Chondrocyte (in vitro differentiated cells): ENCODE data around the gene LMF1. TPM values are rescaled to one million over a fixed set of nuclear protein-coding genes. Genes with fewer than 3 reads are reported as not detected.

Experiments
- DNase-seq: peaks from one replicate; pipeline ENCODE4 v3.0.0; 2021; ENCODE audit warnings: mixed read lengths, low spot score
- H3K27ac Mint-ChIP-seq: one replicate; pipeline ENCODE4 v1.8.0; 2021; ENCODE audit warnings: mild to moderate bottlenecking, moderate library complexity, mixed read lengths; ENCODE audit not compliant: unreplicated experiment
- H3K27me3 Mint-ChIP-seq: 2 replicates; pipeline ENCODE4 v1.8.0; 2021; ENCODE audit warnings: low read depth, mixed read lengths
- H3K36me3 Mint-ChIP-seq: 2 replicates; pipeline ENCODE4 v1.8.0; 2021; ENCODE audit warnings: low read depth, mixed read lengths
- H3K4me1 Mint-ChIP-seq: 2 replicates; pipeline ENCODE4 v1.8.0; 2021; ENCODE audit warnings: low read depth, mild to moderate bottlenecking, mixed read lengths
- H3K4me3 Mint-ChIP-seq: one replicate; pipeline ENCODE4 v1.8.0; 2021; ENCODE audit warnings: mild to moderate bottlenecking, moderate library complexity, mixed read lengths; ENCODE audit not compliant: unreplicated experiment
- H3K9me3 Mint-ChIP-seq: 2 replicates; pipeline ENCODE4 v1.8.0; 2021; ENCODE audit warnings: low read depth, mixed read lengths
- total RNA-seq: library from RNA; stranded (reverse); gene quantifications from 3 replicates; pipeline ENCODE4 v1.2.1, GENCODE V29; 2021
- TF ChIP-seq, protein P1 (sequence below): fragments of 200-600 bp; sonication (generic); IDR thresholded peaks from 2 replicates; pipeline ENCODE4 v1.5.0; 2021; ENCODE audit warnings: antibody characterized with exemption, mild to moderate bottlenecking, moderate library complexity

LMF1 gene
- total RNA-seq, 1 donor from 2014 or later, result 21.6 TPM

DNA sequence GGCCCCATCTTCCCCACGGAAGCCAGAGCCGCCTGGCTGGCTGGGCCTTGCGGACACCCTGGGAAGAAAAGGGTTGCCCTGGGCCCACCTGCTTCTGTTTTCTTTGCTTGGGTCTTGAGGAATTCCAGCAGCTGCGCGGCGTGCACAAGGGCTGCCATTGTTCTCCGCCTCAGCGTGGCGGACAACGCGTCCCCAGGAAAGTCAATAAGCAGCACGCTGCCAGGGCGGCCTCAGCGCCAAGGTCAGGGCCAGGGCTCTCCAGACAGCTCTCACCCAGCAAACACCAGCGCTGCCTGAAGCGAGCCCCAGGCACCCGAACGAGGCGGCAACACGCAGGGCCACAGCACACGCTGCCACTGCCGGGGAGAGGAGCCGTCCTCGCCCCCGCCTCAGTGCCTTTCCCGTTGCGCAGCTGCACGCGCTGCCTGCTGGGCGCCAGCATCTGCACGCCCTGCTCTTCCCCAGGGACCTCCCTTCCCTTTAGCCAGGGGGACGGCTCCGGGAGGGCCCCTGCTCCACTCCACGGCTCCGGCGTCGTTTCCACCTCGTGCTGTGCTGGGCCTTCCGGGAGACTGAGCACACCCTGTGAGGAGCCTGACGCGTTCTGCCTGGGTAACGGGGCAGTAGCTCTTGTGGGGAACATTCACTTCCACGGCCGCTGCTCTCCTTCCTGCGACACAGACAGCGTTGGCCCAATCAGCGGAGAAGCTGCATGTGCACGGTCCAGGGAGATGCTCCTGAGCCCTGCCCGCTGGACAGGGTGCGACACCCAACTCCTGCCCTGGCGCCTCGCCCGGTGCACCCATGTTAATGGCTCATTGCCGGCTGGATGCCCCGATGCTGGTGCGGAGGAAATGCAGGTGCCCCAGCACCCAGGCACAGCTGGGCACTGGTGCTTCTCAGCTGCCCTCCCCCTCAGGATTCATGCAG is 57.8 kb downstream of the LMF1 start:
- DNase-seq, result no peak
- TF ChIP-seq, protein P1, sequence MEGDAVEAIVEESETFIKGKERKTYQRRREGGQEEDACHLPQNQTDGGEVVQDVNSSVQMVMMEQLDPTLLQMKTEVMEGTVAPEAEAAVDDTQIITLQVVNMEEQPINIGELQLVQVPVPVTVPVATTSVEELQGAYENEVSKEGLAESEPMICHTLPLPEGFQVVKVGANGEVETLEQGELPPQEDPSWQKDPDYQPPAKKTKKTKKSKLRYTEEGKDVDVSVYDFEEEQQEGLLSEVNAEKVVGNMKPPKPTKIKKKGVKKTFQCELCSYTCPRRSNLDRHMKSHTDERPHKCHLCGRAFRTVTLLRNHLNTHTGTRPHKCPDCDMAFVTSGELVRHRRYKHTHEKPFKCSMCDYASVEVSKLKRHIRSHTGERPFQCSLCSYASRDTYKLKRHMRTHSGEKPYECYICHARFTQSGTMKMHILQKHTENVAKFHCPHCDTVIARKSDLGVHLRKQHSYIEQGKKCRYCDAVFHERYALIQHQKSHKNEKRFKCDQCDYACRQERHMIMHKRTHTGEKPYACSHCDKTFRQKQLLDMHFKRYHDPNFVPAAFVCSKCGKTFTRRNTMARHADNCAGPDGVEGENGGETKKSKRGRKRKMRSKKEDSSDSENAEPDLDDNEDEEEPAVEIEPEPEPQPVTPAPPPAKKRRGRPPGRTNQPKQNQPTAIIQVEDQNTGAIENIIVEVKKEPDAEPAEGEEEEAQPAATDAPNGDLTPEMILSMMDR, result no peak
- Mint-ChIP-seq H3K4me3 (no peak overlapping the region), H3K4me1 (peaks cover 4% of the 10 kb centered on the region), H3K27ac (no peak overlapping the region), H3K27me3 (no peaks in the 10 kb centered on the region), H3K36me3 (peaks cover 7% of the 10 kb centered on the region), H3K9me3 (no peaks in the 10 kb centered on the region)

DNA sequence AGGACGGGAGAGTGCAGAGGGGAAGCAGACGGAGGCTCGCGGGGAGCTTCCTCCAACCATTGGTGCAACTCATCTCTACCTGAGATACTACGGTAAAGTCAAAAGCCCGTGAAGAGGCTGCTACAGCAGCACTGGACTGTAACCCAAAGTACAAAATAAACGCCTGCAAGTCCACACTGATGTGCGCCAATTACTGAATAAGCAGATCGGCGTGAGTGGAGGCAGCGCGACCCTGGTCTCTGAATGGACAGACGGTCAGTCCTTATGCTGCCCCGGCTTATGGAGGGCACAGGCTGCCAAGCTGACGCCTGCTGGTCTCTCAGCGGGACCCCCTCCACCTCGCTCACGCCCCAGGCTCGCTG is 58.5 kb downstream of the LMF1 start:
- no peaks in the 10 kb centered on the region for H3K27me3 Mint-ChIP-seq
- no peaks in the 10 kb centered on the region for H3K9me3 Mint-ChIP-seq
- no peak overlapping the region for H3K27ac Mint-ChIP-seq
- no peak overlapping the region for H3K4me3 Mint-ChIP-seq
- TF ChIP-seq, protein P1, result no peak
- no peaks in the 10 kb centered on the region for H3K4me1 Mint-ChIP-seq
- H3K36me3 Mint-ChIP-seq, result peaks cover 11% of the 10 kb centered on the region
- no peak for DNase-seq

DNA sequence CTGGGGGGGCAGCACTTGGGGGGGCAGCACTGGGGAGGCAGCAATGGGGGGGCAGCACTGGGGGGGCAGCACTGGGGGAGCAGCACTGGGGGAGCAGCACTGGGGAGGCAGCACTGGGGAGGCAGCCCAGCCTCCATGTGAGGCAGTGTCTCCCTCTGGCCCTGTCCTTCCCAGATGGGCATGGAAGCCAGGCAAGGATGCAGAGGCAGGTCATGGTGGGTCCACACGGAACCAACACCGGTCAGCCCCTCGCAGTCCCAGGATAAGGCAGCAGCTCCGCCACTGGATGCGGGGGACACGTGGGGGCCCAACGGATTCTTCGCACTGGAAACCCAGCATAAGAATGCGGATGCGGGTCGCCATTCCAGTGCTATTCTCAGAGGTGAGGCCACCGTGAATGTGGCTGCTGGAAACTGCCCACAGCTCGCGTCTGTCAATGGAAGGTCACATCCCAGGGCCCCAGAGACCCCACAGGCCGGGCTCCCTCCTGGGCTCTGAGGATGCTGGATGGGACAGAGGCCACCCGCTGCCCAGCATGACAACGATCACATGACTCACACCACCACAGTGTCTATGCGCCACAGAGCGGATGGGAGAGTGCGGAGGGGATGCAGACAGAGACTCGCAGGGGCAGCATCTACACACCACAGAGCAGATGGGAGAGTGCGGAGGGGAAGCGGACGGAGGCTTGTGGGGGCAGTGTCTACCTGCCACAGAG is 59.0 kb downstream of the LMF1 start:
- Mint-ChIP-seq H3K9me3 (no peaks in the 10 kb centered on the region), H3K27ac (no peak overlapping the region), H3K27me3 (no peaks in the 10 kb centered on the region), H3K4me1 (no peaks in the 10 kb centered on the region), H3K4me3 (no peak overlapping the region), H3K36me3 (peaks cover 13% of the 10 kb centered on the region)
- TF ChIP-seq, protein P1, result no peak
- no peak for DNase-seq

DNA sequence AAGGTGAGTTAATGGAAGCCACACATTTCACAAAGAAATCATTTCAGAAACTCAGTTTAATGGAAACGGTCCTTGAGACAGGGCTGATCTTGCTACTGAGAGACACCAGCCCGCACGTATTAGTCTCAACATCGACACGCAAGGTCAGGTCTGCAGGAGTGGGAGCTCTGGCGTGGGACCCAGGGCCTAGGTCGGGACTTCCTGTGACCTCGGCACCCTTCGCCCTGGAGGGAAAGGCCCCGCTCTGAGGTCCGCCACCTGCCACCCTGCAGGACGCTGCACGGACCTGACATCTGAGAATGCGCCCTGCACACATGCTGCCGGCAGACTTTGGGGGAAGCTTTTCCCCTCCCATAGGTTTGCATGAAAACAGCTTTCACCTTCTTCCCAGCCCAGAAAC is 59.7 kb downstream of the LMF1 start:
- H3K27me3 Mint-ChIP-seq, result no peaks in the 10 kb centered on the region
- H3K4me1 Mint-ChIP-seq, result no peaks in the 10 kb centered on the region
- DNase-seq, result no peak
- TF ChIP-seq, protein P1, result no peak
- H3K9me3 Mint-ChIP-seq, result peaks cover 3% of the 10 kb centered on the region
- H3K36me3 Mint-ChIP-seq, result peaks cover 17% of the 10 kb centered on the region
- no peak overlapping the region for H3K27ac Mint-ChIP-seq
- H3K4me3 Mint-ChIP-seq, result no peak overlapping the region

DNA sequence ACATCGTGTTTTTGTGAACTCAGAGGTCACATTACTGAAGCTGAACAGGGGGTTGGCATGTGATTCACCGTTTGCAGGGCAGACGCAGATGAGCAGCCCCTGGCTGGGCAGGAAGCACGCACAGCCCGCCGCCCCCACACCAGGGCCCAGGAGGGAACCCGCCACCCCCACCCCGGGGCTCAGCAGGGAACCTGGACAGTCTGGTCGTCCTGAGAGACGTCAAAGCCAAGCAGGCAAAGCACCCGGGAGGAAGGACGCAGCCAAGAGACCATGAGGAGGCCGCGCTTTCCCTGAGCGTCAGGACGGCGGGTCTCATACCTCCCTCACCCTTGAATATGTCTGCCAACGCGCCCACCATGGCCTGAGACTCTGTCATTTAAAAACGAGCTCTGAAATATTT is 60.6 kb downstream of the LMF1 start:
- no peak for DNase-seq
- no peaks in the 10 kb centered on the region for H3K4me1 Mint-ChIP-seq
- no peak overlapping the region for H3K27ac Mint-ChIP-seq
- no peaks in the 10 kb centered on the region for H3K27me3 Mint-ChIP-seq
- peaks cover 3% of the 10 kb centered on the region for H3K9me3 Mint-ChIP-seq
- H3K4me3 Mint-ChIP-seq, result no peak overlapping the region
- TF ChIP-seq, protein P1, result no peak
- peaks cover 18% of the 10 kb centered on the region for H3K36me3 Mint-ChIP-seq
